ENCODE results near the gene MBOAT1.

DNA sequence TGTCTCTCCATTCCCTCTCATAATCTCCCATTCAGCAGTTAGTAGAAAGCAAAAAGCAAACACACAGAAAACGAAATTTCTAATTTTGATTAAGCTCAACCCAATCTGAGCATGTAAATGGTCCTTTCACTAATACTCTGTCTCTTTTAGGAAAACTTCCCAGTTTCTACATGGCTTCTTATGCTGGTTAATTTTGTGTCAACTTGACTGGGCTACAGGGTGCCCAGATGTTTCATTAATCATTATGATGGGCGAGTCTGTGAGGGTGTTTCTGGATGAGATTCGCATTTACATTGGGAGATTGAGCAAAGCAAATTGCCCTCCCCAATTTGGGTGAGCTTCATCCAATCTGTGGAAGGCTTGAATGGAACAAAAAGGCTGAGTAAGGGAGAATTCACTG lies 142.2 kb downstream of the MBOAT1 start:
- TF ChIP-seq POLR2A (IDR thresholded peaks at IDR 0.05) = no peak
- TF ChIP-seq, protein P1, sequence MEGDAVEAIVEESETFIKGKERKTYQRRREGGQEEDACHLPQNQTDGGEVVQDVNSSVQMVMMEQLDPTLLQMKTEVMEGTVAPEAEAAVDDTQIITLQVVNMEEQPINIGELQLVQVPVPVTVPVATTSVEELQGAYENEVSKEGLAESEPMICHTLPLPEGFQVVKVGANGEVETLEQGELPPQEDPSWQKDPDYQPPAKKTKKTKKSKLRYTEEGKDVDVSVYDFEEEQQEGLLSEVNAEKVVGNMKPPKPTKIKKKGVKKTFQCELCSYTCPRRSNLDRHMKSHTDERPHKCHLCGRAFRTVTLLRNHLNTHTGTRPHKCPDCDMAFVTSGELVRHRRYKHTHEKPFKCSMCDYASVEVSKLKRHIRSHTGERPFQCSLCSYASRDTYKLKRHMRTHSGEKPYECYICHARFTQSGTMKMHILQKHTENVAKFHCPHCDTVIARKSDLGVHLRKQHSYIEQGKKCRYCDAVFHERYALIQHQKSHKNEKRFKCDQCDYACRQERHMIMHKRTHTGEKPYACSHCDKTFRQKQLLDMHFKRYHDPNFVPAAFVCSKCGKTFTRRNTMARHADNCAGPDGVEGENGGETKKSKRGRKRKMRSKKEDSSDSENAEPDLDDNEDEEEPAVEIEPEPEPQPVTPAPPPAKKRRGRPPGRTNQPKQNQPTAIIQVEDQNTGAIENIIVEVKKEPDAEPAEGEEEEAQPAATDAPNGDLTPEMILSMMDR (IDR thresholded peaks at IDR 0.05) = no peak

Measured in testis (tissue), 2 donors.